GM21528 (cell line): ENCODE measurements around the gene HTR4.
"Not testable (repeated sequence)": the region's sequence is repeated elsewhere in the genome, so short reads cannot be mapped to it uniquely, and the experiment has no call there.

Experiments
- ATAC-seq: cut with Tn5 transposase; IDR thresholded peaks from one replicate; pipeline ENCODE4 v1.9.1; 2021; ENCODE audit warnings: mild to moderate bottlenecking, moderate library complexity; ENCODE audit not compliant: unreplicated experiment, low FRiP score

The HTR4 gene

DNA sequence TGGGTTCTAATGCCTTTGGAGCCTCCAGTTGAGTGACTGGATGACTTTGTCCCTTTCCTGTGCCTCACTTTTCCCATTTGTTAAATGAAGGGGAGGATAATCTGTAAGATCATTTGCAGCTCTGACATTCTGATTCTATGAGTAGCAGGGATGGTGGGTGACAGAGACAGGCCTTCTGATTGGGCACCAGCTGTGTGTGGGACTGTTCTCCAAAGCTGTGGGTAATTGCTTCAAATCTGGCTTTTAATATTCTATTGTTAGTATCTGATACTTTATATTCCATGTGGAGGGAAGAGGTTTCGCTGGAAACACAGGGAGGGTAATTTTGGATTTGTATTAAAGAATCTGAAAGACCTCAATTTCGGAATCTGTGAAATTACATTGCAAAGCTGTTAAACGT, 167.9 kb downstream of the HTR4 start:
- no peak for ATAC-seq

DNA sequence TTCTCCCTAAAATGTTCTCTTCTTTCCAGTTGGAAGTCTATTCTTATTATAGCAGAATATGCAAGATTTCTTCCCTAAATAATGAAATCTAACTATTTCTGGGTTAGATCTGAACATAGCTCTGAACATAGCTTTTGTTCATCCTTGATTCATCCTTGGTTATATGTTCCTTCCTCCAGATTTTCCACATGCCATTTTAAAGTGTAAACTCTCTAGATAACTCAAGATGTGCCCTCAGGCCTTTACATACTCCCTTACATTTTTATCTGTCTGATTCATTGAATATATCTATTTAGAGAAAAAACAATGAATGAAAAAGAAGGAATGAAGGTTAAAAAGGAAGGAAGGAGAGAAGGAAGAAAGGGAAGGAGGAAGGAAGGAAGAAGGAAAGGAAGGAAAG, 169.7 kb downstream of the HTR4 start:
- no peak for ATAC-seq

DNA sequence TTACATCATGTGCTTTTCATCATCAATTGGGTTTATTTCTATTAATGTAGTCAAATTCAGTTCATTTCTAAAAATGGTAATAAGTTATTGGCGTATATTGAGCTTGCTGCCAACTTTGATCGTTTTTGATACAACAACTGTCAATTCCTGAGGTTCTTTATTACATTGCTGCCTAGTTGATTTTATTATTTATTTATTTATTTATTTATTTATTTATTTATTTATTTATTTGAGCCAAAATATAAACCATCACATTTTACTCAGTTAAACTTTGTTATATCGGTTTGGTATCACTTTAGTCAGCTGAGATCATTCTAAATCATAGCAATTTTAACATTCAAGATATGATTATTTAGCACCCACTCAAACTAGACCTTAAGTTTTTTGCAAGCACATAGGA, 170.6 kb downstream of the HTR4 start:
- ATAC-seq: no peak

DNA sequence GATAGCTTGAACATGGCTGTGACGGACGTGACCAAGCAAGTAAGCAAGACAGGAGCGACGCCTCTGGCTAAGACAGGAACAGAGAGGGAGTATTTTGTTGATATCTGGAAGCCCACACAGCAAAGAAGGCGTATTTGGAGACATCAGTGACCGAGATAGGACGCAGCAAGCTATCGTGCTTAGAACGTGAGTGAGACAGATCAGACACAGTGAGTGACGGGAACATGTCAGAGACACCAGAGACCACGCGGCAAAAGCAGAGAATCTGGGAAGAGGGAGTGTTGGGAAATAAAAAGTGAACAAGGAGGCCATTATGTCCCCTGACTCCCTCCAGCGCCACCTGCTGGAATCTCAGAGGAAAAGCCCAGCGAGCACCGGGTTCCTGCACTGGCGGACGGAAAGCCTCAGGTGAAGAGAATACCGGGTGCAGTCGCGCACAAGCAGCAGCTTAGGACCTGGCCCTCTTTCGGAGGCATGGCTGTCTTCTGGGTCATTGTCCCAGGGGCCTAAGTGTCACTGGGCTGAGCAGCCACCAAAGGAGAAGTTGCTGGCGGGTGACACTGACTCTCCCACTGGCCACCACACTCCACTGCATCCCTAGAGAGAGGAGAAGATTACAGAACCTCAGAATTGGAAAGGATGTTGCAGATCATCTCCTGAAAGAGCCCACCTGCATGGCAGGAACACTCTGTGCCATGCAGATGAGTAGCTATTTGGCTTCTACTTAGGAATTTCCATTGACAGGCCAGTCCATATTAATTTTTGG, 171.4 kb downstream of the HTR4 start:
- peak; percentile 89 for ATAC-seq

DNA sequence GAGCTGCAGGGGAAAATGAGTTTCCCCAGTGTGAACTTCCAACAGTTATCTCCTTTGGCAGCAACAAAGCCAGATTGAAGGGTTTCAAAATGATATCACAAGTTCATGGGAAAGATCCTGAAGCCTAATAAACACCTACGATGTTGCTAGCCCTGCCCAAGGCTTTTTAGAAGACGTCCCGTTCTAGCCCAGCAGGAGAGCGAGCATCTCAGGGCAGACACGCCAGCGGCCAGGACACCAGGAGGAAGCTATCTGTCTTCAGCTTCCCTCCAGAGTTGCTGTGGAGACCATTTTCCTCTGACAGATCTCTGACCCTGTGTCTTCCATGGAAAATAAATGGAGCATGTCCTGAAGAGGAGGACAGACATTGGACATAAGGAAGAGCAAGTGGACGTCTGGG, 172.1 kb downstream of the HTR4 start:
- no peak for ATAC-seq

DNA sequence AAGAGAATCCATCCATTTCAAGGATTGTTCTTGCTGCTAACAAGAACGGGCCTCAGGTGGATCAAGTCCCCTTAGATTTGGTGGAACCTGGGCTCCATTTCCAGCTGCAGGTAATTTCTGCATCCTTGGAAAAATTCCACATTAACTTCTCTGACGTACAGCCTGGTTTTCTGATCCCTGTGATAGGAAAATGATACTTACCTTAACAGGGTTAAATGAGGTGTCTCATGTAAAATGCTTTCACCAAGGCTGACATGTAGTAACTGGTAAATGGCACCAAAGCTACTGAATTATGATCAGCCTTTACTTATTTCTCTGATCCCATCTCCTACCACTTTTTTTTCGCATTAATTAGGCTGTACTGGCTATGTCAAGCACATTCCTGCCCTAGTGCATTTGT, 176.9 kb downstream of the HTR4 start:
- no peak for ATAC-seq

DNA sequence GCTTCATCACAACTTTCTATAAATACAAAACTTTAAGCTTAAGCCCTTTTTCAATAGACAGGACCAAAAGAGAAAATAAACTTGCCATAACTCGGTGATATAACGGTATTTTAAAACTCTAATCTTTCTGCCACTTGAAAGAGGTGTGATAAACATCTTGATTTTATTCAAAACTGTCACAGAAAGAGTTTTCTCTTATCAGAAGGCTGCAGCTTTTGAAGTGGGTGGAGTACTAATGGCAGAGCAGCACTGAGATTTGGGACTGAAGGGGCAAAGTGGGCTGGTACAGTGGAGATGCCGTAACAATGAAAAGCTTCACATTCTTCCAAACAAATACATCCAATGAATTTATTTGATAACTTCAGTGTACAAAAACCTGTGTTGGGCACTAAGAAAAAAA, 178.0 kb downstream of the HTR4 start:
- ATAC-seq: no peak

DNA sequence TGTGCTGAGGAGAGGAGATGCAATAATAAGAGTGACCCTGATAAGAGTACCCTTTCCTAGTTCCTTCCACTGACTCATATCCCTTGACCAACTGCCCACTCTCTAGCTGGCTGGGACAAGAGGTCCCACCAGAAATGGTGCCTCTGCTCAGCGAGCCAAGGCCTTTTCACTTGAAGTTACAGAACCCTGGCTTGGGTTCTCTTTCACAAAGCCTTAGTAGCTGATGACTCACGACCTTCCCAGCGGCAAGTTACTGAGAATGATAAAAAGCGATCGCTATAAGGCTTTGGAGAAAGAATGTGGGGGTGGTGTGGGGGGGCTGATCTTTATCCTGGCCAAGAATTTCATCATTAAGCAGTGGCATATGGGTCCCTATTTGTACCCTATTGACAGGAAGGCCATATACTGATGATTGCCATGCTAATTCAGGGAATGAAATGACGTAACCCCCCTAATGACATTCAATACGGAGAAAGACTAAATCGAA, 180.3 kb downstream of the HTR4 start:
- ATAC-seq: no peak

DNA sequence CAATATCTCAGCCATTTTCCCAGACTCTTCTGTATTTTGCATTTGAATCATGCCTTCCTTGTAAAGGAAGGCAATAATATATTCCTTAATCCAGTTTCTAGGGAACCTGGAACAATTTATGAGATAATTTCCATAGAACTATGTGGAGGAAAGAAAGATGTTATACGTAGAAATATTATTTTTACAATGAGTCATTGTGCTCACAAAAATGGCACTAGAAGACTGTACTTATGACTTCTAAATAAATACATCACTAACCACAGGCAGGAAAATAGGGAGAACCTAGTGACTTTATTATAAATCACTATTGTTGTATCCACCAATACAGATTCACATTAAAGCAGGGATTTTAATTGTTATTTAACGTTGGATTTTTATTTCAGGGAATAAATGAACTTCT, 182.9 kb downstream of the HTR4 start:
- ATAC-seq: no peak

DNA sequence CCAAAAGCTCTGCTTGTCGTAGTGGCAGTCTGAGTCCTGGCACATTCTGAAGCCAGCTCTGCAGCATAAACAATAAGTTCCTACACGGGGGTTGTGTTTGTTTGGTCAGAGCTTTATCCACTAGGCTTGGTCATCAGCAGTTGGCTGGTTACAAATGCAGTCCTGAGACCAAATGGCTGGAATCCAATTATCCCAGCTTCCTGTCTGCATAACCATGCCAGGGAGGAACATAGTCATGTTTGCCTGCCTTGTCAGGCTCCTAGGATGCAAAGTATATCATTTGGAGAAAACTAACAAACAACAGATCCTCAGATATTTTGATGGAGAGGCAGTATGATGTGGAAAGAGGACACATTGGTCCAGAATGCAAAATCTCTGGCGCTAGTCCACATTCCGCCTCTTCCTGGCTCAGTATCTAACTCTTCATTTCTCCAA, 184.8 kb downstream of the HTR4 start:
- no peak for ATAC-seq

DNA sequence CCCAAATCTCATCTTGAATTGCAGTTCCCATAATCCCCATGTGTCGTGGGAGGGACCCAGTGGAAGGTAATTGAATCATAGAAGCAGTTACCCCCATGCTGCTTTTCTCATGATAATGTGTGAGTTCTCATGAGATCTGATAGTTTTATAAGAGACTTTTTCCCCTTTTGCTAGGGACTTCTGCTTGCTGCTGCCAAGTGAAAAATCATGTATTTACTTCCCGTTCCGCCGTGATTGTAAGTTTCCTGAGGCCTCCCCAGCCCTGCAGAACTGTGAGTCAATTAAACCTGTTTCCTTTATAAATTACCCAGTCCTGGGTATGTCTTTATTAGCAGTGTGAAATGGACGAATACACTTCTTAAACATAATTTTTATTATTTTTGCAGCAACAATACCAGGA, 185.6 kb downstream of the HTR4 start:
- ATAC-seq: not testable (repeated sequence)

DNA sequence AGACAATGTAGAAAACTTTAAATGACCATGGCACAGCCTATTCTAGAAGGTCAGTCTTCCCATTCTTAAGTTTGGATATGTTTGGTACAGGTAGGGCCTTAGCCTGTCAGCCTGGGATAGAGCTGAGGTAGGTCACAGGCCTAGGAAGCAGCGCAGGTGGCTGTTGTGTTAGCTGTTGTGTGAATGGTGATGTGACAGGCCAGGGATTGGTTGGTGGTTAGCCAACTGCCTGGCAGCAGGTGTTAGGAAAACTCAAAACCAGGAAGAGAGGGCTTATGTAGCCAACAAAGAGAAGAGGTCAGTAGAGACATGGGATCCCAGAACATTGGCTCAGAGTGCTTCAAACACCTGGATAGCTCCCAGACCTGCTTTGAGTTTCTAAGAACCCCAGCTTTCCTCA, 186.4 kb downstream of the HTR4 start:
- no peak for ATAC-seq

DNA sequence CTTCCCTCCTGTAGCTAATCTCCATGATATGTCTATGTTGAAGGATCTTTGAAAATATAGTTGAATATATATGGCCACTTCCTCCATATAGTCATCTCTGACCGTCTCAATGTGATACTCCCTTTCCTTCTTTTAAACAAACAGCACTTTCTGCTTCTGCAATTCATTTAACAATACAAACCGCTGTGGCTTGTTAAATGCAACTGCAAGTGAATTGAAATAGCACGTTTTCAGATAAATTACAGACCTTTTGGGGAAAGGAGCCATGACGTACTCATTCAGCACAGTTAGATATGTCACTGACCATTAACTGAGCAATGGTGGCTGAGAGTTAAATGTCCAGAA, 188.1 kb downstream of the HTR4 start:
- no peak for ATAC-seq

DNA sequence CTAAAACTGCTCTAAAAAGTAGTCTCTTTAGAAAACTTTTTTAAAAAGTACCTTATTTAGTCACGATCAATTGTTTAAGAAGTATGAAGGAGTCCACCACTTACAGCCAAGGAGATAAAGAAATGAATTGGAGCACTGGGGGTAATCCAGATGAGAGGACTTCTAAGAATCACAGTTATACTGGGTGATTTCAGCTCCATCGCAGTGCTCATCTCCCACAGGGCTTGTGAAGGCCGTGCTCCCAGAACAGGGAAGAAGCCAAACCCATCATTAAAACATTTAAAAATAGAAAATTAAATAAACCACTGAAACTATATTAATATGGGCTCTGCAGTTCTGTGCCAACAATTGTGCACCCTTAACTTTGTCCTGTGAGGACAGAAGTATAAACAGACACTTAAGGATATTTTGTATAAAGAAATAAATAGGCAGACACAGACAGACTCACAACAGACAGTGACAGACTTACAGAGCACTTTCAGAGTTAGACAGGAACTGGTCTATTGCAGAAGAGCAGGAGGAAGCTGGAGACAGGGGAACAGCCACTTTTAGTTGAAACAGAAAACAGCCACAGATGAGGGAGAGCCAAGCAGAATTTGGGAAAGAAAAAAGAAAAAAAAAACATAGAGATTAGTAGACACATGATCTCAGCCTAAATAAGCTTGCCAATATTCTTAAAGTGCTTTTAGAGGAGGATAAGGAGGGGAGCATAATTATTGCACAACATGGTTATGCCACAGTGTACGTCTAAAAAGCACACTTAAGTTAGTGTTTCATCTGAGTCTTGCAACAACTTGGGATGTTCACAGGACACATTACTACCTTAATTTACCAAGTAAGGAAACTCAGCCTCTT, 188.7 kb downstream of the HTR4 start:
- ATAC-seq: no peak

DNA sequence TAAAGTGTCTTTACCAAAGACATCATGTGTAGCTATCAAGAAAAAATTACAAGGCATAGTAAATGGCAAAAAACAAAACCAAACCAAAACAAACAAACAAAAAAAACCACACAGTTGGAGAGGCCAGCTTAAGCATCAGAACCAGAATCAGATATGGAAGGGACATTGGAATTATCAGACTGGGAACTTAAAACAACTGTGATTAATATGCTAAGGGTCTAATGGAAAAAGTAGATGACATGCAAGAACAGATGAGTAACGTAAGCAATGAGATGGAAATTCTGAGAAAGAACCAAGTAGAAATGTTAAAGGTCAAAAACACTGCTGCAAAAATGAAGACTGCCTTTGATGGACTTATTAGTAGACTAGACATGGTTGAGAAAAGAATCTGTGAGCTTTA, 194.7 kb downstream of the HTR4 start:
- ATAC-seq: no peak

DNA sequence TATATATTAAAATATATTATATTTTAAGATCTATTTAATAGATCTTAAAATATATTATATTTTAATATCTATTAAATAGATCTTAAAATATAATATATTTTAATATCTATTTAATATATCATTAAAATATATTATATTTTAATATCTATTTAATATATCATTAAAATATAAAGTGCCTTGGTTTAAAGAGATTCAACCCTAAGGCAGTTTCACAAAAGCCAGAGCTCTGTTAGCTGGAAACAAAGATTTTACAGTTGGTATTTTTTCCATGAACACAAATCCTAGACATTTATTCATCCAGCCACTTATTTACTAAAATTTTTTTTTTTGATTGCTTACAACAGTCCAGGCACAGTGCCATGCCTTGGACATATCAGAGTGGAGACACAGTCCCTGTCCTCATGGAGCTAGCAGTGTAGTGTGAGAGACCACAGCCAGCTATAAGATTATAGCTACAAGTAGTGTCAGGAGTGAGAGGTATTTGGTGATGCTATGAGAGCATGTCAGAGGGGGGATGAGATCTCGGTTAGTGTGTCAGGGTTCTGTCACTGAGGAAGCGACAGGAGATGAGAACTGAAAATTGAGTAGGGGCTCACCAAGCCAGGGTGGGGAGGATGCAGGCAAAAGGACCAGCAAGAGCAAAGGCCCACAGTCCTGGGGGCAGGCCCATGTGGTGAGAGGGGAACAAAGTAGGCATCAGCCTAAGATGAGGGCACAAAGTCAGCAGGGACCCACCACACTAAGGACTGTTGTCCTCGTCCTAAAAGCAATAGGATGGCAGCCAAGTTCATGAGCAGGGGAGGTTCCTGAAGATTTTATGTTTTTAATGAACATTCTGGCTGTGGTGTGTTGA, 196.1 kb downstream of the HTR4 start:
- no peak for ATAC-seq

DNA sequence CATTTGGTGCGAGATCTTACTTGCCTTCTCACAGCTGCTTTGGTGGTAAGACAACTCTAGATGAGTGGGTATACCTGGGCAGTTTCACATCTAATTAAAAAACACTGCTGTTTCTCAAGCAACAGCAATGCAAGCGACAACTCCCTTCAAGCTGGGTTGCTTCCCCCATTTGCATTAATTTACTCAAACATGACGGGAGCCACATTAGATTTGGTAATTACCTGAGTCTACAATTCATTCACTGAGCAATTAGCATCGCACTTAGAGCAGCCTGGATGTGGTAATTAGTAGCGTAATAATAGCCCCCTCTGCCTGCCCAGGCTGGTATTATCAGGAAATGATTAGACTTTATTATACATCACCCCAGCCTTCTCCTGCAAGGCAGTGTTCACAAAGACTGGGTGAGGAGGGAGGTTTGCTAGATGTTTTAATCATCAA, 197.1 kb downstream of the HTR4 start:
- ATAC-seq: no peak

DNA sequence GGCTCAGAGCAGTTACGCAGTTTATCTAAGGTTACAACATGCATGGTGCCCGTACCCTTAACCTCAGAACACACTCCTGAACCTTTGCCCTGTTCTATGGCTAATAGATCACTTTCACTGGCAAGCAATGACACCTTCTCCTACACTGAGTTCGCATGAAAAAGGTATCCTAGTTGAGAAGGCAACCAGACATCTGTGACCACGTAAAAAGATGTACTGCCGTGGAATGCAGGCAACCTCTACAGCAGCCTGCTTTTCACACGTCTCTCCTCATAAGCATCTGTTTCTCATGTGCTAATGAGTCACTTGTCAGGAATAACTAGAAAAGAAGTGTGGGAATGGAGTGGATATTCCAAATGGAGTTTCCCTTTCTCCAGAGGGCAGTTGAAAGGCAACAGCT, 199.1 kb downstream of the HTR4 start:
- ATAC-seq: no peak

DNA sequence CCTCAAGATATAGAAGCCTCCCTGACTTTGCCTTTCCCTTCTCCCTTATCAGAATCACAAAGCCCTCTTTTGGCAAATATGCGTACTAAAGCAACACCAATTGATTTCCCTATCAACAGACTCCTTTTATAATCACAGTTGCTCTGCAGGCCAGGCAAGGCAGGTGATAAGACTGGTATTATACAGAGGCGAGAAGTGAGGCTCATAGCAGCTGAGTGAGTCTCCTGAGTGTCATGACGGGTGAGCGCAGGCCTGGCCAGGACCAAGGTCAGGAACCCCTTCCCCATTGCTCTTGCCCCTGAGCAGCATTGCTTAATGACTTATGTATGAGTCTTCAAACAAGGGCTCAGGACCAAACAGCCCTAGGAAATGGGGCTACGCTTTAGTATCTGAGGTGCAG, 199.8 kb downstream of the HTR4 start:
- no peak for ATAC-seq

DNA sequence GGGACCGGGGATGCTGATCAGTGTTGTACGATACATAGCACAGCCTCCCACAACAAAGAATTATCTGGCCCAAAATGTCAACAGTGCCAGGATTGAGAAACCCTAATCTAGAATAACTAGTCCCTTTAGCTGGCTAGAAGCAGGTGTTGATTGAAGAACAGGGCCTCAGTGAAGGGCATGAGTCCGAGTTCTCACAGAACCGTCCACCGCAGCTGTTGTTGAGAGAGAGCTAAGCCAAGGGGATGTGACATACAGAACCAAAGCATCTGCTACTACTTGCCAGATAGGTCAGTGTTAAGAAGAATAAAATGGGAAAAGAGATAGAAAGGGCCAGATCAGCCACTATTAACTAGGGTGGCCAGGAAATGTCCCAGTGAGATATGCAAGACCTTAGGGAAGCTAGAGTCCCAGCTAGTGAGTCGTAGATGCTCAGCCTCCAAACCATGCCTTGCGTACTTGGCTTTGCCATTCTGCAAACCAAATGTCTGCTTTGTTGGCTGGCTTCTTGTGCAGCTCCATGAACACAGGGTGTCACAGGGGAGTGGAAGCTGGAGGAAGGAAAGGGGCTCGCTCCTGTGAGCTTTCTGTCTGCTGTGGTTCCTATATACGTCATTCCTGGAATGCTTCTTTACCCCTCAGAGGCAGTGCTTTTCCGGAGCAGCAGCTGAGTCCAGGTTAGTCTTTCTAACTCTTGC, 201.7 kb downstream of the HTR4 start:
- ATAC-seq: no peak
